ENCODE measurements around the gene NR6A1.

GRCh38 chr9:124760719-124761118, 10.4 kb downstream of the NR6A1 start:
- TF ChIP-seq YY1 (IDR thresholded peaks at IDR 0.05; ENCODE audit: insufficient read depth, insufficient read length) (no peak), ZNF274 (IDR thresholded peaks at IDR 0.05; ENCODE audit: low read depth, low read length) (no peak), SUZ12 (IDR thresholded peaks at IDR 0.05; ENCODE audit: extremely low read depth, insufficient read depth, insufficient read length) (no peak)
